WI38 (cell line): Measurements from ENCODE around the gene WDR27.
"Not testable (repeated sequence)": the region's sequence is repeated elsewhere in the genome, so short reads cannot be mapped to it uniquely, and the experiment has no call there.

ENCODE experiments used
- H3K4me3 ChIP-seq: 2 replicates; pipeline ENCODE4 v1.5.1; 2011; ENCODE audit warnings: low read depth, mild to moderate bottlenecking, control low read depth, low read length
- TF ChIP-seq, protein P1 (sequence below): IDR thresholded peaks from 2 replicates; pipeline ENCODE4 v1.5.1; 2012; ENCODE audit warnings: low read depth, mild to moderate bottlenecking, control low read depth, low read length

WDR27 gene

DNA sequence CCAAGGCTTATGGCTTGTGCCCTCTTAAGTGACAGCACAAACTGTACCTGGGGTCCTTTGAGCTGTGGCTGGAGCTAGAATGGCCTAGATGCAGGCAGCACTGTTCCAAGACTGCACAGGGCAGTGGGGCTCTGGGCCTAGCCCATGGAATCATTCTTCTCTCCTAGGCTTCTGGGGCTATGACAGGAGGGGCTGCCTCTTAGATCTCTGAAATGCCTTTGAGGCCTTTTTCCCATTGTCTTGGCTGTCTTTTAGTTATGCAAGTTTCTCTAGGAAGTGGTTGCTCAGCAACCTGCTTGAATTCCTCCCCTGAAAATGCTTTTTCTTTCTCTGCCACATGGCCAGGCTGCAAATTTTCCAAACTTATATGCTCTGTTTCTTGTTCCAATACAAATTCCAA is 183.4 kb downstream of the WDR27 start:
- TF ChIP-seq, protein P1, sequence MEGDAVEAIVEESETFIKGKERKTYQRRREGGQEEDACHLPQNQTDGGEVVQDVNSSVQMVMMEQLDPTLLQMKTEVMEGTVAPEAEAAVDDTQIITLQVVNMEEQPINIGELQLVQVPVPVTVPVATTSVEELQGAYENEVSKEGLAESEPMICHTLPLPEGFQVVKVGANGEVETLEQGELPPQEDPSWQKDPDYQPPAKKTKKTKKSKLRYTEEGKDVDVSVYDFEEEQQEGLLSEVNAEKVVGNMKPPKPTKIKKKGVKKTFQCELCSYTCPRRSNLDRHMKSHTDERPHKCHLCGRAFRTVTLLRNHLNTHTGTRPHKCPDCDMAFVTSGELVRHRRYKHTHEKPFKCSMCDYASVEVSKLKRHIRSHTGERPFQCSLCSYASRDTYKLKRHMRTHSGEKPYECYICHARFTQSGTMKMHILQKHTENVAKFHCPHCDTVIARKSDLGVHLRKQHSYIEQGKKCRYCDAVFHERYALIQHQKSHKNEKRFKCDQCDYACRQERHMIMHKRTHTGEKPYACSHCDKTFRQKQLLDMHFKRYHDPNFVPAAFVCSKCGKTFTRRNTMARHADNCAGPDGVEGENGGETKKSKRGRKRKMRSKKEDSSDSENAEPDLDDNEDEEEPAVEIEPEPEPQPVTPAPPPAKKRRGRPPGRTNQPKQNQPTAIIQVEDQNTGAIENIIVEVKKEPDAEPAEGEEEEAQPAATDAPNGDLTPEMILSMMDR = no peak

DNA sequence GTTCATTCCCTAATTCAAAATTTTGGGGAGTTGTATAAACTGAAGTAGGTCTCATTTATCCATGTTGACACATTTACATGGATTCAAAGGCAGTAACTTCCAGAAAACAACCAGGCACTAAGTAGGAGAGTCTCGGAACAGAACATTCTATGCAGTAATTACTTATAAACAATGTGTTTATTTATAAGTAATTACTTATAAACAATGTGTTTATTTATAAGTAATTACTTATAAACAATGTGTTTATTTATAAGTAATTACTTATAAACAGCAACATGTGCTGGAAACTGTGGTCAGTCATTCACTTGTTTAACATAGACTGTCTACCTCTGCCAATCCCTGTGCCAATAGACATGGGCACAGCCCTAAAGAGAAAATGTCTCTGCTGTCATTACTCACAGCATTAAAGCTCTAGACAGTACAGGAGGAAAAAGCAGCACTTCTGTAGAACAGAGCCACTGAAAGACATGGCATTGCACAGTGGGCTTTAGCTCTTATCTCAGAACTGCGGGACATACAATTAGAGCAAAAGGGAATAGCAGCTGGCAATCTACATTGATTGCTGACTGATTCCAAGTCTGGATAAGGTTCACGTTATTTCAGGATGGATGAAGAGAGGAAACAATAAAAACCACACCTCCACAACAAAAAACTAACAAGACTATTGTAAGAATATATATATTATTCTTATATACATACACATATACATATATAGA is 188.2 kb downstream of the WDR27 start:
- H3K4me3 ChIP-seq = no peak overlapping the region
- TF ChIP-seq, protein P1 = no peak

More for the DNA sequence above, 183.4 kb downstream of the WDR27 start:
- no peak overlapping the region for H3K4me3 ChIP-seq

DNA sequence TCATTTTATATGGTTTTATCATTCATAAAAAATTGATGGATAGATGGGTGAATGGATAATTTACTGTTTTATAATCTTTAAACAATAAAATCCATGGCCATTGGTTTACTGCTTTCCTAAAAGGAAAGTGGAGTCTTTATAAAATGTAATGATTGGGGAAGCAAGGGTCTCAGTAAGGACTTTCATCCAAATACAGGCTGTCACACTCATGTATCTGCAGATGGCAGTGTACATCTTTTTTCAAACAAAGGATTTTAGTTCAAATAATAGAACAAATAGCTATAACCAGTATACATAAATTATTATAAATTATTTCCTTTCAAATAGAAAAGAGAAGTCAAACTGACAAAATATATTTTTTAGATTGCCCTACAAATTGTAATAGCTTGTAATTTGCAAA is 190.0 kb downstream of the WDR27 start:
- H3K4me3 ChIP-seq = not testable (repeated sequence)

DNA sequence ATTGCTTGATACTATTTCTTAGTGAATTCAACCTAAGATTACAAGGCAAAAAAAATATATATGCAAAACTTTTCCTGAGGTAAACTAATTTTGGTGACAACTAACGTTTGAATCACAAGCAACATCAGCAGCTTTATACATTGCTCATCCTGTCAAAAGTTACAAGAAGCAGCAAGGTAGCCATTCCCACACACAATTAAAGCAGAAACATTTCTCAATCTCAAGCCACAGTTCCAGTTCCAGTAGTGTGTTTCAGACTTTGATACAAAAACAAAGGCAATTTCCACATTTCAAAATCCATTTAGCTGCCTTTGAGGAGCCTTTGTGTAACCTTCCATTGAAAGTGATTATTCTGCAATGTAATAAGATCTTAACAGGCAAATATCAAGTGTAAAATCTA is 191.0 kb downstream of the WDR27 start:
- TF ChIP-seq, protein P1 = no peak
- H3K4me3 ChIP-seq = no peak overlapping the region

DNA sequence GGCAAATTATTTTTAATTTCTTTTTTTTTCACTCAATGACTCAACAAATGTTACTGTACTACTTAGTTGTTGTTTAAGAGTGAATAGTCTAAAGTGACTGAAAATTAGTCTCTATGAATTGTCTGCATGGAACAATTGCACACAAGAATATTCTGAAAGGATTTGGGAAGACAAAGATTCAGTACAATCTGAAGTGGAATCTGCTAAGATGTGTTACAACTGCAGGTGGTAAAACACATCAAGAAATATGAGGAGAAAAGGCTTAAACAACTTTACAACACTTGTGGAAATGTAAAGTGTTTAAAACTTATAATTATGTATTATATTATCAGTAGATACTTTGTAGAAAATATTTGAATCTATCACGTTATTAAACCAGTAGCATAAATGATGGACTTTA is 193.4 kb downstream of the WDR27 start:
- TF ChIP-seq, protein P1 = no peak
- H3K4me3 ChIP-seq = no peak overlapping the region

DNA sequence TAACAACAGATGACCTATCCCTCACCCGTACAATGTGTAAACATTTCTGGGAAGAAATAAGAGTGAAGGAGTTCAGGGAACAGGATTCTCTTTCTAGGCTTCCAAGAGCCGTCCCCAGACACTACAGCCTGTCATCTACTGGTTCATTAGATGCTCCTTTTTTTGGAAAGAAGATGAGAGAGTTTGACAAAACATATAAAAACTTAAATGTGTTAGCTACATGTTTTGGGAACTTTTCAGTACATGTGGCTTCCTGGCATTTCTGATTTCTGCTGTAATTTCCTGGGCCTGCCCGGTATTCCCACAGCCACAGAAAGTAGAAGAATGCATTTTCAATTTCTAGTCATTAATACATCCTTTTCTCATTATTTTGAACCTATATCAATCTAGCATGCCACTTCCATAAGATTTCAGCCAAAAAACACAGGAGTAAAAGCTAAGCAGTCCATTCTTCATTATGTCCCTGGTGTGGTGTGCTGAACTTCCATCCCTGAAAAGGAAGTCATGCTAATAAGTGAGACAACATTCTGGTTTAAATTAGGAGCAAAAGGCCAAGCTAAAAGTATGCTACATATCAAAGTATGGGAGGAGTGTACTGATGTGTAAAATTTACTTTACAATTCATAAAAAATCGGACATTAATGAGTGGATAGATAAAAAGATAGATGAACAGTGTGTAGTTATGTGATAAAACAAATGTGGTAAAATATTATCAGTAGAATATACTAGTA is 198.2 kb downstream of the WDR27 start:
- H3K4me3 ChIP-seq = no peak overlapping the region
- TF ChIP-seq, protein P1 = no peak

DNA sequence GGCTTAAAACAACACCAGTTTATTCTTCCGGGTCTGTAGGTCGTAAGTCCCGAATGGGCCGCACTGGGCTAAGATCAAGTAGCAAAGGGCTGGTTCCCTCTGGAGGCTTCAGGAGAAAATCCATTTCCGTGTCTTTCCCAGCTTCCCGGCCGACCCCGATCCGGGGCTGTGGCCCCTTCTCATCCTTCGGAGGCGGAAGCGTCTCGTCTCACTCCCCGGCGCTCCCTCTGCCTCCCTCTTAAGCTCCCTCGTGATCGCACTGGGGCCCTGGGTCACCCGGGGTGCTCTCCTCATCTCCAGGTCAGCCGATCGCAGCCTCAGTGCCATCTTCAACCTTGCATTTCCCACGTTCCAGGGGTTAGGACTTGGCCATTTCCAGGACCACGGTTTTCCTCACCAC is 199.4 kb downstream of the WDR27 start:
- TF ChIP-seq, protein P1 = no peak
- H3K4me3 ChIP-seq = no peak overlapping the region
